Thyroid gland (tissue), 4 donors: ENCODE results near the gene SMDT1.

Experiments used
- CTCF ChIP-seq, 6 experiments: fragments of 200-600 bp in 3 of 6; fragments of 450-650 bp in 3 of 6; sonication (generic) in 3 of 6; IDR thresholded peaks; one replicate each; pipeline ENCODE4 v1.5.1; 2016 to 2019; ENCODE audit warnings: antibody characterized with exemption in 6 of 6, mild to moderate bottlenecking in 2 of 6, inconsistent platforms in 1 of 6, moderate library complexity in 1 of 6
- POLR2A ChIP-seq, 2 donors: fragments of 450-650 bp; IDR thresholded peaks; one replicate each; pipeline ENCODE4 v1.6.1; 2017; ENCODE audit warnings: antibody characterized with exemption in 2 of 2, mild to moderate bottlenecking in 2 of 2, moderate library complexity in 1 of 2

DNA sequence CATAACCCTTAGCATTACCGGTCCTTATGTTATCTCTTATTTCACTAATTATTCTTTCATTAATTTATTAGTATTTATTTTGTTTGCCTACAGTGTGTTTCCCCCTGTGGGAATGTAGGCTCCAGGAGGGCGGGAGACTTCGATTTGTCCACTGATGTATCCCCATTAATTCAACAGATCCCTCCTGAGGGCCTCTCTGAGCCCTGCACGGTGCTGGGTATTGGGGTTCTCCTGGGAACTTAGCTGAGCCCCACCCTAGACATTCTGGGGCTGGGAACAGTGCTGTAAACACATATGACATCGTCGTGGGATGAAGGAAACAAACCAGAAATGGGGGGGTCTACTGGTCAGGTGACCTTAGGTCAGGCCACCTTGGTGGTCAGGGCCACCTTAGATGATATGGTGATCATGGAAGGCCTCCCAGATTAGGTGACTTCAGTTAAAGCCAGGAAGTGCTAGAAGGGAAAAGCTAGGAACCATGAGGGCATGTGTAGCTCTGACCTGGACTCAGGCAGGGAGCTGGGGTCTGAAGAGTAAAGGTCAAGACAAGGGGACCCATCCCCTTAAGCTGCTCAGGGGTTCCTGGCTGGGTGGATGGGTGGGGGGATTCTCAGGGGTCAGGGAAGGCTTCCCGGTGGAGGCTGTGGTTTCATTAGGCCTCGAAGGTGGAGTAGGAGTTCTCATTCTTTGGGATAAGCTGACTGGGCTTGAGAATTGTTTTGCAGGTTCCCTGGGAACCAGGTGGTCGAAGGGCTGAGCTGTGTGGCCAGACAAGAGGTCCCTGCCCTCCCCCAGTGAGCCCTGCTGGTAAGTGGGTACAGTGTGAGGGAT is 4.4 kb upstream of the SMDT1 start:
- no peak for TF ChIP-seq CTCF (IDR thresholded peaks at IDR 0.05)
- TF ChIP-seq POLR2A (IDR thresholded peaks at IDR 0.05), result no peak
